ENCODE results near the gene PIK3C2G.

The PIK3C2G gene

DNA sequence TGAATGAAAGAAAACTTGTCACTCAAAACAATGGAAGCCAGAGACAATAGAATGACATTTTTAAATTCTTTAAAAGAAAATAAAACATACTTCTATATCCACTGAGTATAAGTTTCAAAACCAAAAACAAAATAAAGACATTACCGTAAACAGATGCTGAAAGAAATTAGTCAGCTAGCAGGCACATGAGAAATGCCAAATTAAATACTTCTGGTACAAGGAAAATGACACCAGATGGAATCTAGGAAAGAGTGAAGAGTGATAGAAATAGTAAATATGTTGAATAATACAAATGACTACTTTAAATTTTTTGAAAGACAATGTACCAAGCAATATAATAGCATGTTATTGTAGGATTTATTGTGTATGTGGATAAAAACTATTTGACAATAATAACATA is 23.8 kb downstream of the PIK3C2G start:
- no peak overlapping the region for H3K4me3 ChIP-seq (ENCODE audit: low read depth, low read length)
- TF ChIP-seq, protein P1, sequence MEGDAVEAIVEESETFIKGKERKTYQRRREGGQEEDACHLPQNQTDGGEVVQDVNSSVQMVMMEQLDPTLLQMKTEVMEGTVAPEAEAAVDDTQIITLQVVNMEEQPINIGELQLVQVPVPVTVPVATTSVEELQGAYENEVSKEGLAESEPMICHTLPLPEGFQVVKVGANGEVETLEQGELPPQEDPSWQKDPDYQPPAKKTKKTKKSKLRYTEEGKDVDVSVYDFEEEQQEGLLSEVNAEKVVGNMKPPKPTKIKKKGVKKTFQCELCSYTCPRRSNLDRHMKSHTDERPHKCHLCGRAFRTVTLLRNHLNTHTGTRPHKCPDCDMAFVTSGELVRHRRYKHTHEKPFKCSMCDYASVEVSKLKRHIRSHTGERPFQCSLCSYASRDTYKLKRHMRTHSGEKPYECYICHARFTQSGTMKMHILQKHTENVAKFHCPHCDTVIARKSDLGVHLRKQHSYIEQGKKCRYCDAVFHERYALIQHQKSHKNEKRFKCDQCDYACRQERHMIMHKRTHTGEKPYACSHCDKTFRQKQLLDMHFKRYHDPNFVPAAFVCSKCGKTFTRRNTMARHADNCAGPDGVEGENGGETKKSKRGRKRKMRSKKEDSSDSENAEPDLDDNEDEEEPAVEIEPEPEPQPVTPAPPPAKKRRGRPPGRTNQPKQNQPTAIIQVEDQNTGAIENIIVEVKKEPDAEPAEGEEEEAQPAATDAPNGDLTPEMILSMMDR (conservative IDR thresholded peaks at IDR 0.05; ENCODE audit: low read depth, low read length) = no peak
- no peak for DNase-seq (ENCODE audit: low read depth)

DNA sequence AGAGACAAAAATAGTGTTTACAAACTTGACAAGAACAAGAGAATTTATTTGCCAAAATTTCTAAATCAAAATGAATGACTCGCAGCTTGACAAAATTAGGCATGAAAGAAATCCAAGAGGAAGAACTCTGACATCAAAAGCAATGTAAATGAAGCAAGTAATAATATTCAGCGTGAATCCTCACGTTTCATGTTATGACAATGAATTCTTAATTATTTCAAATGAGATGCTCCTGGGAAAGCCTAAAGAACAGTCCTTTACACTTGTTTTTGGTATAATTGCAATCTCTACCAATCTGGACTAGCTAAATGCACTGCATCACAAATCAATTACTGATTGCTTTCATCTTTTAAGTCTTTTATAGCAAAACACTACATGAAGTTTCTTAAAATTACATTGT is 29.1 kb downstream of the PIK3C2G start:
- TF ChIP-seq, protein P1 (conservative IDR thresholded peaks at IDR 0.05; ENCODE audit: low read depth, low read length) = no peak
- no peak for DNase-seq (ENCODE audit: low read depth)
- H3K4me3 ChIP-seq (ENCODE audit: low read depth, low read length) = no peak overlapping the region

DNA sequence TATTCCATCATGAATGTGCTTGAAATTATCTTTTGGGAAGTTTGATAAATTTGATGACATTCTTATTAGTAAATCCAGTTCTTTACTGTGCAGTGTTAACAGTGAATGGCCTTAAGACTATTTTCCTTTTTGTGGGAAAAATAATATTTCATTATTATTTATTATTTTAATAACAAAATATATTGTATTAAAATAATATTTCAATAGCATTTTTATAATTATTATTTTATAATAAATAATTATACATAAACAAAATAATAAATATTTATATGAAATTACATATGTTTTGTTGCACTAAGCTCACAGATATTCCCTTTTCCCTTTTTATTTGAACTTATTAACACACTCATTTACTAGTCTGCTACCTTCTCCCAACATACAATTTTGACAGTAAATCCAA is 33.6 kb downstream of the PIK3C2G start:
- H3K4me3 ChIP-seq (ENCODE audit: low read depth, low read length) = no peak overlapping the region
- TF ChIP-seq, protein P1 (conservative IDR thresholded peaks at IDR 0.05; ENCODE audit: low read depth, low read length) = no peak
- DNase-seq (ENCODE audit: low read depth) = no peak

DNA sequence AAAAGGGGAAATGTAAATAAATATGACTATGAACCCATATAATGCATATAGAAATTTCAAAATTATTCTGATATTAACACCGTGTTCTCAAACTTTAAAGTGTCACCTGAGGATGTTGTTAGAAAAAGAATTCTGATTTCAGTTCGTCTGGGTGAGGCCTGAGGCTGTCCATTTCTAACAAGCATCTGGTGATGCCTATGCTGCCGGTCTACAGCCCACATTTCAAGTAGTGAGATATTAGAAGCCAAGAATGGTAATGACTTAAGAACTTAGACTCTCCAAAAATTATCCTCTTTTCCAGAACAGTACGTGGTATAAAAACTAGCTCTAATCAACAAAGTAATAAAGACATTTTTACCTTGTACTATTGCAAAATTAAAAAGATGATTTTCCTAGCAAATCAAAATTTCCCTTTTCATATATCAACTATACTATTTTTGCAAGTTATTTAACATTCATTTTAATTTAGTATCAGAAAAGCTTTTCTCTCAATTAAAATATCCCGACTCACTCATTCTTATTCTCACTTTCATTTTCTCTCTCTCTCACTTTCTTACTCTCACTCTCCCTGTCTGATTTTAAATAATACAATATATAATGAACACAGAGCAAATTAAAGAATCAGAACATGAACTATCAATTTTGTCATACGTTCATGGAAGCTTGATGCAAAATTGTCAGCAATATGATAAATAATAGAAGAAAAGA is 35.0 kb downstream of the PIK3C2G start:
- DNase-seq (ENCODE audit: low read depth) = peak; percentile 17
- H3K4me3 ChIP-seq (ENCODE audit: low read depth, low read length) = no peak overlapping the region
- TF ChIP-seq, protein P1 (conservative IDR thresholded peaks at IDR 0.05; ENCODE audit: low read depth, low read length) = no peak

DNA sequence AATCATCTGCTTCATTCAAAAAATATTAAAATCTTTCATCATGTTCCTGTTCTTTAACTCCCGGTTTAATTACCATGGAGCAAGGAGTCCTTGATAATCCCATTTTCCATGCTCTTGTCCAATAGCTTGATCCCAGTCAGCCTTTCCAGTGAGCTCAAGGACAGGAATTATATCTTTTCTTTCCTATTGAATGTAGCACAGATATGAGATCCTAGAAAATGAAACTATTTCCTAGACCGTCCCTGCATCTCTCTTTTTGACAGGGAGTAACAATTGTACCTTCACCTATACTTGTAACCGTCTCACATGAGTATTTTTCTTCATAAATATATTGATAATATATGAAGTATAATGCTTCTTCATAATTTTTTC is 35.6 kb downstream of the PIK3C2G start:
- DNase-seq (ENCODE audit: low read depth) = no peak
- TF ChIP-seq, protein P1 (conservative IDR thresholded peaks at IDR 0.05; ENCODE audit: low read depth, low read length) = no peak
- H3K4me3 ChIP-seq (ENCODE audit: low read depth, low read length) = peak overlapping the region; percentile 27

DNA sequence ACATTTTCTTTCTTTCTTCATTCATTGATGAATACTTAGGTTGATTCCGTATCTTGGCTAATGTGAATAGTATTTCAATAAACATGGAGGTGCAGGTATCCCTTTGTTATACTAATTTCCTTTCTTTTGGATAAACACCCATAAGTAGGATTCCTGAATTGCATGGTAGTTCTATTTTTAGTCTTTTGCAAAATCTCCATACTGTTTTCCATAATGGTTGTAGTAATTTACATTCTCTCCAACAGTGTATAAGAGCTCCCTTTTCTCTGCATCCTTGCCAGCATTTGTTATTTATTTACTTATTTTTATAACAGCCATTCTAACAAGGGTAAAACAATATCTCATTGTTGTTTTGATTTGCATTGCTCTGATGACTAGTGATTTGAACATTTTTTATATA is 36.6 kb downstream of the PIK3C2G start:
- no peak for DNase-seq (ENCODE audit: low read depth)
- H3K4me3 ChIP-seq (ENCODE audit: low read depth, low read length) = no peak overlapping the region
- TF ChIP-seq, protein P1 (conservative IDR thresholded peaks at IDR 0.05; ENCODE audit: low read depth, low read length) = no peak

DNA sequence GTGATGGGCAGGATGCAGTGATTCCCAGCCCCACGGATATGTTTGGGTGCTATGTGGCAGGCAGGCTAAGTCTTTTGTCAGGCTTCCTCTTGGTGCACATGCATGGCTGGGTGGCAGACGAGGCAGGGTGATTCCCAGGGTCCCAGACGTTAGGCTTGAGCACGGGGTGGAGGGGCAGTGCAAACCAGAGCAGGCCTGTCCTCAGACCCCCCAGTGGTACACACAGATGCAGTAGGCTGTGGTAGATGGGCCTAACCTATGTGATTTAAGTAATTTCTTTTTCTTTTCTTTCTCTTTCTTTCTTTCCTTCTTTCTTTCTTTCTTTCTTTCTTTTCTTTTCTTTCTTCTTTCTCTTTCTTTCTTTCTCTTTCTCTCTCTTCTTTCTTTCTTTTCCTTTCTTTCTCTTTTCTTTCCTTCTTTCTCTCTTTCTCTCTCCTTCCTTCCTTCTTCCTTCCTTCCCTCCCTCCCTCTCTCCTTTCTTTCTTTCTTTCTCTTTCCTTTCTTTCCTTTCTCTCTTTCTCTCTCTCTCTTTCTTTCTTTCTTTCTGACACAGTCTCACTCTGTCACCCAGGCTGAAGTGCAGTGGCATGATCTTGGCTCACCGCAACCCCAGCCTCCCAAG is 41.6 kb downstream of the PIK3C2G start:
- no peak overlapping the region for H3K4me3 ChIP-seq (ENCODE audit: low read depth, low read length)
- no peak for DNase-seq (ENCODE audit: low read depth)
- TF ChIP-seq, protein P1 (conservative IDR thresholded peaks at IDR 0.05; ENCODE audit: low read depth, low read length) = no peak

Data from choroid plexus epithelial cell (primary cell).